ENCODE measurements around the gene DLG5.

Gene DLG5

GRCh38 chr10:77890097-77890496, 36.5 kb downstream of the DLG5 start:
- no peak for DNase-seq

- DNase-seq: no peak
Observed at GRCh38 chr10:77889277-77889903, 37.2 kb downstream of the DLG5 start.

GRCh38 chr10:77888356-77888703, 38.2 kb downstream of the DLG5 start:
- no peak for DNase-seq

- DNase-seq: no peak
Observed at GRCh38 chr10:77887631-77888355, 38.8 kb downstream of the DLG5 start.

GRCh38 chr10:77886795-77887355, 39.7 kb downstream of the DLG5 start:
- DNase-seq: no peak

- no peak for DNase-seq
Observed at GRCh38 chr10:77884181-77884580, 42.4 kb downstream of the DLG5 start.

- no peak for DNase-seq
Observed at GRCh38 chr10:77881636-77882035, 44.9 kb downstream of the DLG5 start.

- no peak for DNase-seq
Observed at GRCh38 chr10:77881222-77881621, 45.3 kb downstream of the DLG5 start.

GRCh38 chr10:77879710-77880109, 46.8 kb downstream of the DLG5 start:
- peak; percentile 90 for DNase-seq

GRCh38 chr10:77879065-77879464, 47.5 kb downstream of the DLG5 start:
- no peak for DNase-seq

- peak; percentile 51 for DNase-seq
Observed at GRCh38 chr10:77877441-77878344, 48.9 kb downstream of the DLG5 start.

- DNase-seq: no peak
Observed at GRCh38 chr10:77875730-77876129, 50.8 kb downstream of the DLG5 start.

- no peak for DNase-seq
Observed at GRCh38 chr10:77874872-77875271, 51.7 kb downstream of the DLG5 start.

GRCh38 chr10:77873536-77874380, 52.8 kb downstream of the DLG5 start:
- DNase-seq: no peak

- no peak for DNase-seq
Observed at GRCh38 chr10:77872947-77873535, 53.5 kb downstream of the DLG5 start.

- peak; percentile 60 for DNase-seq
Observed at GRCh38 chr10:77872151-77872946, 54.2 kb downstream of the DLG5 start.

- no peak for DNase-seq
Observed at GRCh38 chr10:77869626-77870420, 56.7 kb downstream of the DLG5 start.

- no peak for DNase-seq
Observed at GRCh38 chr10:77868523-77868922, 58.0 kb downstream of the DLG5 start.

GRCh38 chr10:77867124-77867719, 59.3 kb downstream of the DLG5 start:
- DNase-seq: no peak

GRCh38 chr10:77866598-77866997, 60.0 kb downstream of the DLG5 start:
- DNase-seq: no peak
